ENCODE measurements around the gene SMAP1.
A peak's percentile ranks its signal among the peaks of the same experiment; 100 is the strongest.

SMAP1 gene

GRCh38 chr6:70669133-70669532, 1.4 kb downstream of the SMAP1 start:
- DNase-seq, result no peak
- Mint-ChIP-seq H3K4me1 (peaks cover 72% of the 10 kb centered on the region), H3K9me3 (no peaks in the 10 kb centered on the region), H3K27me3 (no peaks in the 10 kb centered on the region), H3K27ac (no peak overlapping the region), H3K4me3 (peak overlapping the region; percentile 87 to 96)
- no peak for ATAC-seq

GRCh38 chr6:70672549-70672948, 4.9 kb downstream of the SMAP1 start:
- Mint-ChIP-seq H3K4me1 (peaks cover 64% of the 10 kb centered on the region), H3K9me3 (no peaks in the 10 kb centered on the region), H3K27me3 (no peaks in the 10 kb centered on the region), H3K27ac (peak overlapping the region in 1 of 2 donors; percentile 6), H3K4me3 (no peak overlapping the region)
- ATAC-seq (no peak), DNase-seq (no peak)

- no peak for DNase-seq
- ATAC-seq, result no peak
- Mint-ChIP-seq H3K4me3 (no peak overlapping the region), H3K27me3 (no peaks in the 10 kb centered on the region), H3K27ac (no peak overlapping the region), H3K4me1 (peaks cover 64% of the 10 kb centered on the region), H3K9me3 (no peaks in the 10 kb centered on the region)
Measured at GRCh38 chr6:70673054-70673453, 5.4 kb downstream of the SMAP1 start.

- DNase-seq, result no peak
- Mint-ChIP-seq H3K4me1 (peaks cover 61% of the 10 kb centered on the region), H3K9me3 (no peaks in the 10 kb centered on the region), H3K27me3 (no peaks in the 10 kb centered on the region), H3K27ac (no peak overlapping the region), H3K4me3 (peak overlapping the region in 1 of 2 donors; percentile 47)
- ATAC-seq, result peak; percentile 59
Measured at GRCh38 chr6:70673601-70674000, 5.9 kb downstream of the SMAP1 start.

- DNase-seq, result no peak
- no peaks in the 10 kb centered on the region for H3K27me3 Mint-ChIP-seq
- no peak overlapping the region for H3K4me3 Mint-ChIP-seq
- ATAC-seq, result no peak
- H3K27ac Mint-ChIP-seq, result peak overlapping the region in 1 of 2 donors; percentile 77
- peaks cover 39% of the 10 kb centered on the region for H3K4me1 Mint-ChIP-seq
- no peaks in the 10 kb centered on the region for H3K9me3 Mint-ChIP-seq
Measured at GRCh38 chr6:70675822-70676221, 8.1 kb downstream of the SMAP1 start.

GRCh38 chr6:70676821-70677220, 9.1 kb downstream of the SMAP1 start:
- ATAC-seq, result no peak
- no peak for DNase-seq
- H3K9me3 Mint-ChIP-seq, result no peaks in the 10 kb centered on the region
- H3K4me3 Mint-ChIP-seq, result no peak overlapping the region
- no peak overlapping the region for H3K27ac Mint-ChIP-seq
- H3K4me1 Mint-ChIP-seq, result peaks cover 29% of the 10 kb centered on the region
- no peaks in the 10 kb centered on the region for H3K27me3 Mint-ChIP-seq

- Mint-ChIP-seq H3K27me3 (no peaks in the 10 kb centered on the region), H3K27ac (no peak overlapping the region), H3K9me3 (no peaks in the 10 kb centered on the region), H3K4me1 (peaks cover 19% of the 10 kb centered on the region), H3K4me3 (no peak overlapping the region)
- no peak for ATAC-seq
- DNase-seq, result no peak
Measured at GRCh38 chr6:70680396-70680795, 12.7 kb downstream of the SMAP1 start.

- ATAC-seq (peak; percentile 33), DNase-seq (no peak)
- H3K27ac Mint-ChIP-seq, result no peak overlapping the region
- peaks cover 22% of the 10 kb centered on the region for H3K4me1 Mint-ChIP-seq
- no peaks in the 10 kb centered on the region for H3K27me3 Mint-ChIP-seq
- no peak overlapping the region for H3K4me3 Mint-ChIP-seq
- no peaks in the 10 kb centered on the region for H3K9me3 Mint-ChIP-seq
Measured at GRCh38 chr6:70684794-70685493, 17.3 kb downstream of the SMAP1 start.

GRCh38 chr6:70685494-70686180, 18.0 kb downstream of the SMAP1 start:
- H3K27me3 Mint-ChIP-seq, result no peaks in the 10 kb centered on the region
- no peak for DNase-seq
- no peak overlapping the region for H3K4me3 Mint-ChIP-seq
- H3K27ac Mint-ChIP-seq, result no peak overlapping the region
- peaks cover under 1 to 2% of the 10 kb centered on the region in 2 donors for H3K9me3 Mint-ChIP-seq
- H3K4me1 Mint-ChIP-seq, result peaks cover 22% of the 10 kb centered on the region
- ATAC-seq, result no peak

GRCh38 chr6:70686548-70687133, 19.0 kb downstream of the SMAP1 start:
- no peak for ATAC-seq
- Mint-ChIP-seq H3K4me1 (peaks cover 23% of the 10 kb centered on the region), H3K4me3 (no peak overlapping the region), H3K27me3 (no peaks in the 10 kb centered on the region), H3K9me3 (peaks cover 11 to 12% of the 10 kb centered on the region in 2 donors), H3K27ac (no peak overlapping the region)
- no peak for DNase-seq

- no peak overlapping the region for H3K27ac Mint-ChIP-seq
- peaks cover 51% of the 10 kb centered on the region for H3K4me1 Mint-ChIP-seq
Measured at GRCh38 chr6:70693887-70694286, 26.2 kb downstream of the SMAP1 start.

GRCh38 chr6:70694371-70694770, 26.7 kb downstream of the SMAP1 start:
- no peak for ATAC-seq
- peaks cover 54% of the 10 kb centered on the region for H3K4me1 Mint-ChIP-seq
- H3K4me3 Mint-ChIP-seq, result no peak overlapping the region
- peaks cover 19 to 26% of the 10 kb centered on the region in 2 donors for H3K9me3 Mint-ChIP-seq
- no peak overlapping the region for H3K27ac Mint-ChIP-seq
- H3K27me3 Mint-ChIP-seq, result no peaks in the 10 kb centered on the region
- DNase-seq, result no peak

More at GRCh38 chr6:70693887-70694286, 26.2 kb downstream of the SMAP1 start:
- Mint-ChIP-seq H3K9me3 (peaks cover 19 to 26% of the 10 kb centered on the region in 2 donors), H3K4me3 (no peak overlapping the region), H3K27me3 (no peaks in the 10 kb centered on the region)
- no peak for ATAC-seq
- DNase-seq, result no peak

GRCh38 chr6:70700922-70701876, 33.5 kb downstream of the SMAP1 start:
- H3K27me3 Mint-ChIP-seq, result no peaks in the 10 kb centered on the region
- no peak for DNase-seq
- H3K4me1 Mint-ChIP-seq, result peaks cover 38% of the 10 kb centered on the region
- no peak overlapping the region for H3K4me3 Mint-ChIP-seq
- no peak for ATAC-seq
- no peak overlapping the region for H3K27ac Mint-ChIP-seq
- H3K9me3 Mint-ChIP-seq, result peaks cover 0 to 7% of the 10 kb centered on the region in 2 donors

- H3K27ac Mint-ChIP-seq, result no peak overlapping the region
- H3K27me3 Mint-ChIP-seq, result no peaks in the 10 kb centered on the region
- no peak overlapping the region for H3K4me3 Mint-ChIP-seq
- DNase-seq, result no peak
- ATAC-seq, result no peak
- no peaks in the 10 kb centered on the region for H3K9me3 Mint-ChIP-seq
- H3K4me1 Mint-ChIP-seq, result peaks cover 50% of the 10 kb centered on the region
Measured at GRCh38 chr6:70705772-70706171, 38.1 kb downstream of the SMAP1 start.

GRCh38 chr6:70706491-70707123, 38.9 kb downstream of the SMAP1 start:
- Mint-ChIP-seq H3K27ac (no peak overlapping the region), H3K4me1 (peaks cover 41% of the 10 kb centered on the region)

More at GRCh38 chr6:70706491-70707123, 38.9 kb downstream of the SMAP1 start:
- ATAC-seq (no peak), DNase-seq (no peak)
- H3K4me3 Mint-ChIP-seq, result no peak overlapping the region
- no peaks in the 10 kb centered on the region for H3K9me3 Mint-ChIP-seq
- H3K27me3 Mint-ChIP-seq, result no peaks in the 10 kb centered on the region
